H54 (cell line): Measurements from ENCODE around the gene EGF.
"Not testable (repeated sequence)": the region's sequence is repeated elsewhere in the genome, so short reads cannot be mapped to it uniquely, and the experiment has no call there.

ENCODE experiments used
- DNase-seq: peaks from one replicate; pipeline ENCODE4 v3.0.0; 2011; ENCODE audit warnings: low spot score, mixed read lengths; ENCODE audit not compliant: insufficient read length
- FAIRE-seq: peaks from 3 replicates; lab custom pipeline; 2011; peaks lifted over from hg19 to GRCh38; lab: Jason Lieb, UNC
- POLR2A ChIP-seq: IDR thresholded peaks from 2 replicates; pipeline ENCODE4 v1.6.1; 2011; ENCODE audit warnings: low read depth, mild to moderate bottlenecking, low read length

Gene EGF

GRCh38 chr4:109912706-109913595, at the start of gene EGF:
TSS of gene EGF (plus strand) at chr4:109912883. CDS start at chr4:109913336, 453 bp downstream.
- DNase-seq (peak; percentile 6), FAIRE-seq (no peak)
- TF ChIP-seq POLR2A = no peak

- no peak for FAIRE-seq
- DNase-seq = no peak
- no peak for TF ChIP-seq POLR2A
Measured at GRCh38 chr4:109864134-109864533, 48.5 kb upstream of the EGF start.

GRCh38 chr4:109870061-109870460, 42.6 kb upstream of the EGF start:
- no peak for DNase-seq
- no peak for FAIRE-seq
- TF ChIP-seq POLR2A = no peak

- DNase-seq (no peak), FAIRE-seq (no peak)
- TF ChIP-seq POLR2A = no peak
Measured at GRCh38 chr4:109872065-109872464, 40.6 kb upstream of the EGF start.

GRCh38 chr4:109872950-109873656, 39.6 kb upstream of the EGF start:
- no peak for TF ChIP-seq POLR2A
- FAIRE-seq = no peak

GRCh38 chr4:109873791-109874514, 38.7 kb upstream of the EGF start:
- no peak for TF ChIP-seq POLR2A
- DNase-seq = no peak
- FAIRE-seq = no peak

More at GRCh38 chr4:109872950-109873656, 39.6 kb upstream of the EGF start:
- no peak for DNase-seq

- no peak for TF ChIP-seq POLR2A
- no peak for DNase-seq
- no peak for FAIRE-seq
Measured at GRCh38 chr4:109875106-109875505, 37.6 kb upstream of the EGF start.

GRCh38 chr4:109875553-109875952, 37.1 kb upstream of the EGF start:
- DNase-seq, FAIRE-seq: not testable (repeated sequence)

- no peak for TF ChIP-seq POLR2A
- FAIRE-seq = no peak
- DNase-seq = no peak
Measured at GRCh38 chr4:109876634-109877265, 35.9 kb upstream of the EGF start.

- TF ChIP-seq POLR2A = no peak
- no peak for FAIRE-seq
- no peak for DNase-seq
Measured at GRCh38 chr4:109877400-109877799, 35.3 kb upstream of the EGF start.

- no peak for TF ChIP-seq POLR2A
- FAIRE-seq (no peak), DNase-seq (no peak)
Measured at GRCh38 chr4:109878355-109878754, 34.3 kb upstream of the EGF start.

GRCh38 chr4:109879081-109879480, 33.6 kb upstream of the EGF start:
- FAIRE-seq = no peak
- no peak for TF ChIP-seq POLR2A
- DNase-seq = no peak

- TF ChIP-seq POLR2A = no peak
- no peak for FAIRE-seq
- DNase-seq = no peak
Measured at GRCh38 chr4:109879636-109880314, 32.9 kb upstream of the EGF start.

- TF ChIP-seq POLR2A = no peak
- FAIRE-seq (no peak), DNase-seq (no peak)
Measured at GRCh38 chr4:109886303-109886702, 26.4 kb upstream of the EGF start.
